Measurements from ENCODE around the gene SCRN2. TPM values are rescaled to one million over a fixed set of nuclear protein-coding genes. Genes with fewer than 3 reads are reported as not detected.

The SCRN2 gene
- total RNA-seq, 1 experiment from 2014 or later: 39.5 TPM

- Histone ChIP-seq H3K4me1 (replicated peaks) (peaks cover 13% of the 10 kb centered on the region), H3K27me3 (replicated peaks) (peaks cover 78% of the 10 kb centered on the region), H3K4me3 (no peak overlapping the region), H3K36me3 (no peaks in the 10 kb centered on the region), H3K9me3 (replicated peaks) (no peaks in the 10 kb centered on the region), H3K27ac (no peak overlapping the region)
- DNase-seq (ENCODE audit: low read depth in 1 of 2, low spot score in 2 of 2): no peak
These were observed 6.5 kb upstream of the SCRN2 start for GRCh38 chr17:47847341-47848197.

- Histone ChIP-seq H3K27ac (no peak overlapping the region), H3K36me3 (no peaks in the 10 kb centered on the region), H3K4me1 (replicated peaks) (peaks cover 13% of the 10 kb centered on the region), H3K27me3 (replicated peaks) (peaks cover 70% of the 10 kb centered on the region), H3K9me3 (replicated peaks) (no peaks in the 10 kb centered on the region), H3K4me3 (no peak overlapping the region)
- DNase-seq (ENCODE audit: low read depth in 1 of 2, low spot score in 2 of 2): no peak
These were observed 5.8 kb upstream of the SCRN2 start for GRCh38 chr17:47846716-47847340.

GRCh38 chr17:47845716-47846075 is 4.6 kb upstream of the SCRN2 start:
- Histone ChIP-seq H3K27me3 (replicated peaks) (peaks cover 61% of the 10 kb centered on the region), H3K4me3 (no peak overlapping the region), H3K27ac (no peak overlapping the region), H3K4me1 (replicated peaks) (peaks cover 11% of the 10 kb centered on the region), H3K36me3 (no peaks in the 10 kb centered on the region), H3K9me3 (replicated peaks) (no peaks in the 10 kb centered on the region)
- no peak for DNase-seq (ENCODE audit: low read depth in 1 of 2, low spot score in 2 of 2)

GRCh38 chr17:47844814-47845715 is 4.0 kb upstream of the SCRN2 start:
- Histone ChIP-seq H3K36me3 (no peaks in the 10 kb centered on the region), H3K27me3 (replicated peaks) (peaks cover 55% of the 10 kb centered on the region), H3K4me3 (no peak overlapping the region), H3K9me3 (replicated peaks) (no peaks in the 10 kb centered on the region), H3K4me1 (replicated peaks) (peaks cover 16% of the 10 kb centered on the region), H3K27ac (no peak overlapping the region)
- no peak for DNase-seq (ENCODE audit: low read depth in 1 of 2, low spot score in 2 of 2)

- no peak overlapping the region for H3K27ac ChIP-seq
- no peak overlapping the region for H3K4me3 ChIP-seq
- H3K4me1 ChIP-seq (replicated peaks): peaks cover 17% of the 10 kb centered on the region
- no peaks in the 10 kb centered on the region for H3K9me3 ChIP-seq (replicated peaks)
- H3K36me3 ChIP-seq: peaks cover 1% of the 10 kb centered on the region; the same call in 1 of the 2 replicates
- no peak for DNase-seq (ENCODE audit: low read depth in 1 of 2, low spot score in 2 of 2)
- H3K27me3 ChIP-seq (replicated peaks): peaks cover 46% of the 10 kb centered on the region
These were observed 3.2 kb upstream of the SCRN2 start for GRCh38 chr17:47844227-47844626.

- peaks cover 17% of the 10 kb centered on the region for H3K4me1 ChIP-seq (replicated peaks)
- peaks cover 38% of the 10 kb centered on the region for H3K27me3 ChIP-seq (replicated peaks)
- H3K27ac ChIP-seq: no peak overlapping the region
- peaks cover 10% of the 10 kb centered on the region for H3K36me3 ChIP-seq
- no peaks in the 10 kb centered on the region for H3K9me3 ChIP-seq (replicated peaks)
- DNase-seq (ENCODE audit: low read depth in 1 of 2, low spot score in 2 of 2): no peak
- H3K4me3 ChIP-seq: no peak overlapping the region
These were observed 2.3 kb upstream of the SCRN2 start for GRCh38 chr17:47843391-47843730.

GRCh38 chr17:47841488-47842291 is 617 bp upstream of the SCRN2 start:
- Histone ChIP-seq H3K27ac (no peak overlapping the region), H3K4me1 (replicated peaks) (peaks cover 8% of the 10 kb centered on the region), H3K36me3 (peaks cover 21% of the 10 kb centered on the region), H3K9me3 (replicated peaks) (no peaks in the 10 kb centered on the region), H3K27me3 (replicated peaks) (peaks cover 21% of the 10 kb centered on the region), H3K4me3 (peak overlapping the region; percentile 64)
- DNase-seq (ENCODE audit: low read depth in 1 of 2, low spot score in 2 of 2): no peak

- H3K4me1 ChIP-seq (replicated peaks): peaks cover 8% of the 10 kb centered on the region
- H3K9me3 ChIP-seq (replicated peaks): no peaks in the 10 kb centered on the region
- peak overlapping the region; percentile 64 for H3K4me3 ChIP-seq
- peaks cover 25% of the 10 kb centered on the region for H3K36me3 ChIP-seq
- no peak overlapping the region for H3K27ac ChIP-seq
- DNase-seq (ENCODE audit: low read depth in 1 of 2, low spot score in 2 of 2): no peak
- H3K27me3 ChIP-seq (replicated peaks): peaks cover 6% of the 10 kb centered on the region; the same call in 1 of the 2 replicates
These were observed 902 bp downstream of the SCRN2 start for GRCh38 chr17:47840001-47840741.

GRCh38 chr17:47839071-47839470 is 2.0 kb downstream of the SCRN2 start:
- no peak overlapping the region for H3K4me3 ChIP-seq
- DNase-seq (ENCODE audit: low read depth in 1 of 2, low spot score in 2 of 2): no peak
- no peaks in the 10 kb centered on the region for H3K9me3 ChIP-seq (replicated peaks)
- H3K4me1 ChIP-seq (replicated peaks): peaks cover 8% of the 10 kb centered on the region
- H3K27me3 ChIP-seq (replicated peaks): no peaks in the 10 kb centered on the region
- H3K27ac ChIP-seq: no peak overlapping the region
- peaks cover 25% of the 10 kb centered on the region for H3K36me3 ChIP-seq

GRCh38 chr17:47838636-47839035 is 2.4 kb downstream of the SCRN2 start:
- H3K27ac ChIP-seq: no peak overlapping the region
- no peaks in the 10 kb centered on the region for H3K9me3 ChIP-seq (replicated peaks)
- DNase-seq (ENCODE audit: low read depth in 1 of 2, low spot score in 2 of 2): no peak
- H3K4me1 ChIP-seq (replicated peaks): peaks cover 8% of the 10 kb centered on the region
- no peak overlapping the region for H3K4me3 ChIP-seq
- H3K36me3 ChIP-seq: peaks cover 25% of the 10 kb centered on the region
- H3K27me3 ChIP-seq (replicated peaks): no peaks in the 10 kb centered on the region

- H3K27ac ChIP-seq: no peak overlapping the region
These were observed 3.6 kb downstream of the SCRN2 start for GRCh38 chr17:47837401-47838039.

GRCh38 chr17:47836601-47837000 is 4.5 kb downstream of the SCRN2 start:
- Histone ChIP-seq H3K27ac (no peak overlapping the region), H3K27me3 (replicated peaks) (no peaks in the 10 kb centered on the region), H3K4me1 (replicated peaks) (peaks cover 14% of the 10 kb centered on the region), H3K9me3 (replicated peaks) (no peaks in the 10 kb centered on the region), H3K4me3 (no peak overlapping the region), H3K36me3 (peaks cover 25% of the 10 kb centered on the region)
- DNase-seq (ENCODE audit: low read depth in 1 of 2, low spot score in 2 of 2): no peak

More at GRCh38 chr17:47837401-47838039, 3.6 kb downstream of the SCRN2 start:
- peaks cover 8% of the 10 kb centered on the region for H3K4me1 ChIP-seq (replicated peaks)
- peaks cover 25% of the 10 kb centered on the region for H3K36me3 ChIP-seq
- no peak overlapping the region for H3K4me3 ChIP-seq
- DNase-seq (ENCODE audit: low read depth in 1 of 2, low spot score in 2 of 2): no peak
- H3K9me3 ChIP-seq (replicated peaks): no peaks in the 10 kb centered on the region
- H3K27me3 ChIP-seq (replicated peaks): no peaks in the 10 kb centered on the region

Measured in SJSA1 (cell line).